Measurements from ENCODE around the gene CARD6. TPM values are rescaled to one million over a fixed set of nuclear protein-coding genes. Genes with fewer than 3 reads are reported as not detected.

CARD6 gene
- total and polyA plus RNA-seq, 7 donors: 1.1 to 4.1 (median 3.0) TPM

- DNase-seq (no peak), ATAC-seq (no peak)
- Histone ChIP-seq H3K27ac (no peak overlapping the region), H3K36me3 (ENCODE audit: insufficient read depth in 1 of 2, low read depth in 1 of 2) (no peaks in the 10 kb centered on the region), H3K27me3 (ENCODE audit: insufficient read depth in 3 of 3, low read length in 2 of 3) (no peaks in the 10 kb centered on the region), H3K4me3 (peak overlapping the region; percentile 89), H3K4me1 (peaks cover 12% of the 10 kb centered on the region), H3K9me3 (no peaks in the 10 kb centered on the region)
- no peak for TF ChIP-seq CTCF (IDR thresholded peaks at IDR 0.05)
- WGBS, 3 donors: 0 to 33% (median 3%) methylated on average over 1 of the region's 1 CpG
- intact Hi-C loops (cut with DNase I): no loop called here
These were observed 41.9 kb upstream of the CARD6 start for GRCh38 chr5:40799258-40799657.

- intact Hi-C loops (cut with DNase I): no loop called here
- Histone ChIP-seq H3K27me3 (ENCODE audit: insufficient read depth in 3 of 3, low read length in 2 of 3) (no peaks in the 10 kb centered on the region), H3K36me3 (ENCODE audit: insufficient read depth in 1 of 2, low read depth in 1 of 2) (no peaks in the 10 kb centered on the region), H3K4me3 (no peak overlapping the region), H3K4me1 (peaks cover 3% of the 10 kb centered on the region), H3K9me3 (no peaks in the 10 kb centered on the region), H3K27ac (no peak overlapping the region)
- 87 to 90% (median 87%) methylated on average over 8 of the region's 8 CpGs for WGBS, 3 donors
- no peak for DNase-seq
- TF ChIP-seq CTCF (IDR thresholded peaks at IDR 0.05): no peak
- no peak for ATAC-seq
These were observed 39.2 kb upstream of the CARD6 start for GRCh38 chr5:40801771-40802562.

- no peak for TF ChIP-seq CTCF (IDR thresholded peaks at IDR 0.05)
- no peaks in the 10 kb centered on the region for H3K9me3 ChIP-seq
- no peaks in the 10 kb centered on the region for H3K4me1 ChIP-seq
- no peaks in the 10 kb centered on the region for H3K27me3 ChIP-seq (ENCODE audit: insufficient read depth in 3 of 3, low read length in 2 of 3)
- H3K4me3 ChIP-seq: no peak overlapping the region
- intact Hi-C loops (cut with DNase I): no loop called here
- H3K27ac ChIP-seq: no peak overlapping the region
- DNase-seq (no peak), ATAC-seq (no peak)
- WGBS, 3 donors: 0 to 61% (median 43%) methylated on average over 1 of the region's 1 CpG
- no peaks in the 10 kb centered on the region for H3K36me3 ChIP-seq (ENCODE audit: insufficient read depth in 1 of 2, low read depth in 1 of 2)
These were observed 29.0 kb upstream of the CARD6 start for GRCh38 chr5:40812125-40812524.

GRCh38 chr5:40813698-40814281, 27.4 kb upstream of the CARD6 start:
- H3K27me3 ChIP-seq (ENCODE audit: insufficient read depth in 3 of 3, low read length in 2 of 3): no peaks in the 10 kb centered on the region
- no peaks in the 10 kb centered on the region for H3K9me3 ChIP-seq
- no peak overlapping the region for H3K27ac ChIP-seq
- TF ChIP-seq CTCF (IDR thresholded peaks at IDR 0.05): no peak
- H3K4me1 ChIP-seq: no peaks in the 10 kb centered on the region
- no peaks in the 10 kb centered on the region for H3K36me3 ChIP-seq (ENCODE audit: insufficient read depth in 1 of 2, low read depth in 1 of 2)
- DNase-seq (no peak), ATAC-seq (no peak)
- intact Hi-C loops (cut with DNase I): no loop called here
- 86 to 89% (median 86%) methylated on average over 2 of the region's 2 CpGs for WGBS, 3 donors
- H3K4me3 ChIP-seq: no peak overlapping the region
